Measurements from ENCODE around the gene NLK. TPM values are rescaled to one million over a fixed set of nuclear protein-coding genes. Genes with fewer than 3 reads are reported as not detected.
"Not testable (repeated sequence)": the region's sequence is repeated elsewhere in the genome, so short reads cannot be mapped to it uniquely, and the experiment has no call there.

Gene NLK
- total and polyA plus RNA-seq, 5 donors from 2014 or later, result 1.7 to 16.0 (median 1.9) TPM

DNA sequence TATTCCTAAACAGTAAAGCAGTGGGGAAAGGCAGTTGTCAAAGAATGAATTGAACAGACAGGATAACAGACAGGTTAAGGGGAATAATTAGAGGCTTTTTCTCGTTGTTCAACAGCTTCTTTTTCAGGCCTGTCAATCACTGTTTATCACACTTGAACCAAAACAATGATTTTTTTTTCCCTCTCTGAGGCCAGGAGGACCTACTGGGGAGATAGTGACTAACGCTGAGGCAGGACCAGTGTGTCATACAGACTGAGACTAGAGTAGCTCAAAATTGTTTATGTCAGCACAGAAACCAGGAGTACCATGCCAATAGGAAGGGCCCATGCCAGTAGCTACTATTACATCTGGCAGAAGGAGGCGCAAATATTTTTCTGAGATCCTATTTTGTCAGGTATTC lies 41.3 kb upstream of the NLK start:
- H3K4me1 ChIP-seq (ENCODE audit: control insufficient read depth, insufficient read depth, low read length, poor library complexity, severe bottlenecking), result no peaks in the 10 kb centered on the region
- no peak for DNase-seq
- Mint-ChIP-seq H3K4me1 (no peaks in the 10 kb centered on the region), H3K36me3 (no peaks in the 10 kb centered on the region), H3K9me3 (no peaks in the 10 kb centered on the region), H3K27ac (no peak overlapping the region), H3K4me3 (no peak overlapping the region), H3K27me3 (peaks cover 13% of the 10 kb centered on the region)
- no peak overlapping the region for H3K4me3 ChIP-seq (ENCODE audit: low read depth, low read length)
- ATAC-seq (ENCODE audit: low read depth in 2 of 2), result no peak
- H3K36me3 ChIP-seq (ENCODE audit: control insufficient read depth, insufficient read depth, low read length), result no peaks in the 10 kb centered on the region
- no peak overlapping the region for H3K27ac ChIP-seq (ENCODE audit: insufficient read depth, low read length, poor library complexity, severe bottlenecking)
- peaks cover 7% of the 10 kb centered on the region for H3K27me3 ChIP-seq (ENCODE audit: control insufficient read depth, insufficient read depth, low read length)
- H3K9me3 ChIP-seq (ENCODE audit: control insufficient read depth in 2 of 2, low read length in 2 of 2), result no peaks in the 10 kb centered on the region

DNA sequence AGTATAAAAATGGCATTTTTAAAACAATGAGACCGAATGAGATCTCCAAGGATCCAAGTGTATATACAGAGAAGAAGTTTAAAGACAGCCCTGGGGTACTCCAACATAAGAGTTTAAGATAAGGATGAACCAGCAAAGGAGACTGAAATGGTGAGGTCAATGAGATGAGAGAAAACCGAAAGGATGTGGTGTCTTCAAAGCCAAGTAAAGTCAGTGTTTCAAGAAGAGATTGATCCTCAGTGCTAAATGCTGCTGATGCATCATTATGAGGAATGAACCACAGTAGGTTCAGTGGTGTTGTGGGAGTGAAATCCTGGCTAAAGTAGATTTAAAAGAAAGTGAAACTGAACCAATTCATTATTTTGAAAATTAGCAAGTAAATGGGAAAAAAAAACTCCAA lies 38.1 kb upstream of the NLK start:
- H3K36me3 ChIP-seq (ENCODE audit: control insufficient read depth, insufficient read depth, low read length), result no peaks in the 10 kb centered on the region
- H3K27ac ChIP-seq (ENCODE audit: insufficient read depth, low read length, poor library complexity, severe bottlenecking), result no peak overlapping the region
- Mint-ChIP-seq H3K4me3 (no peak overlapping the region), H3K36me3 (no peaks in the 10 kb centered on the region), H3K27me3 (peaks cover 7% of the 10 kb centered on the region), H3K9me3 (no peaks in the 10 kb centered on the region), H3K27ac (no peak overlapping the region), H3K4me1 (no peaks in the 10 kb centered on the region)
- H3K4me1 ChIP-seq (ENCODE audit: control insufficient read depth, insufficient read depth, low read length, poor library complexity, severe bottlenecking), result no peaks in the 10 kb centered on the region
- peak in 1 of 2 donors; percentile 42 for ATAC-seq (ENCODE audit: low read depth in 2 of 2)
- H3K27me3 ChIP-seq (ENCODE audit: control insufficient read depth, insufficient read depth, low read length), result peaks cover 2% of the 10 kb centered on the region
- no peaks in the 10 kb centered on the region for H3K9me3 ChIP-seq (ENCODE audit: control insufficient read depth in 2 of 2, low read length in 2 of 2)
- DNase-seq, result peak in 1 of 3 donors; percentile 15
- no peak overlapping the region for H3K4me3 ChIP-seq (ENCODE audit: low read depth, low read length)

DNA sequence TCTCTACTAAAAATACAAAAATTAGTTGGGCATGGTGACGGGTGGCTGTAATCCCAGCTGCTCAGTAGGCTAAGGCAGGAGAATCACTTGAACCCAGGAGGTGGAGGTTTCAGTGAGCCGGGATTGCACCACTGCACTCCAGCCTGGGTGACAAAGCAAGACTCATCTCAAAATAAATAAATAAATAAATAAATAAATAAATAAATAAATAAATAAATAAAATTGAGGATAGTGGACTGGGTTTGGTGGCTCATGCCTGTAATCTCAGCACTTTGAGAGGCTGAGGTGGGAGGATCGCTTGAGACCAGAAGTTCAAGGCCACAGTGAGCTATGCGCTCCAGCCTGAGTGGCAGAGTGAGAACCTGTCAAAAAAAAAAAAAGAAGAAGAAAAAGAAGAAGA lies 34.6 kb upstream of the NLK start:
- not testable (repeated sequence) for H3K4me1 Mint-ChIP-seq; H3K27me3 ChIP-seq (ENCODE audit: control insufficient read depth, insufficient read depth, low read length); H3K4me3 ChIP-seq (ENCODE audit: low read depth, low read length); H3K9me3 ChIP-seq (ENCODE audit: control insufficient read depth in 2 of 2, low read length in 2 of 2); H3K36me3 Mint-ChIP-seq; H3K36me3 ChIP-seq (ENCODE audit: control insufficient read depth, insufficient read depth, low read length); H3K4me1 ChIP-seq (ENCODE audit: control insufficient read depth, insufficient read depth, low read length, poor library complexity, severe bottlenecking); H3K9me3 Mint-ChIP-seq; H3K4me3 Mint-ChIP-seq; H3K27me3 Mint-ChIP-seq; DNase-seq; H3K27ac ChIP-seq (ENCODE audit: insufficient read depth, low read length, poor library complexity, severe bottlenecking); ATAC-seq (ENCODE audit: low read depth in 2 of 2)
- H3K27ac Mint-ChIP-seq, result peak overlapping the region in 1 of 3 donors; percentile 27

DNA sequence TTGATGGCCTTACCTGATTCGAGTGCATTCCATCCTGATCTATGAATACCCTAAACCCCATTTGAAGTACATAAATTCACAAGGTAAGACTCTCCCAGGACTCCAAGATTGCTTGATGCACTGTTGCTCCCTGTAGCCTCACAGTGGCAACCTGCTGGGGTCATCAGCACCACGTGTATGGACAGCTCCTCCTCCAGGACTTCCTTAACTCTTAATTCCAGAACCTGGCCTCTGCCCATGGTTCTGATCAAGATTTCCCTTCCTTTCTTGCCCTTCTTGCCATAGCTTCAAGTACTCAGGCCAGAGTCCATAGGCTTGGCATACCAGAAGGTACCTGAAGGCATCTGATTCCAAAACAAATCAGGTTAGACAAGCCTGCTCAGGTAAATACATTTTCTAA lies 34.0 kb upstream of the NLK start:
- Histone ChIP-seq H3K4me3 (ENCODE audit: low read depth, low read length) (no peak overlapping the region), H3K36me3 (ENCODE audit: control insufficient read depth, insufficient read depth, low read length) (no peaks in the 10 kb centered on the region), H3K27ac (ENCODE audit: insufficient read depth, low read length, poor library complexity, severe bottlenecking) (no peak overlapping the region), H3K27me3 (ENCODE audit: control insufficient read depth, insufficient read depth, low read length) (no peaks in the 10 kb centered on the region), H3K4me1 (ENCODE audit: control insufficient read depth, insufficient read depth, low read length, poor library complexity, severe bottlenecking) (no peaks in the 10 kb centered on the region), H3K9me3 (ENCODE audit: control insufficient read depth in 2 of 2, low read length in 2 of 2) (no peaks in the 10 kb centered on the region)
- no peaks in the 10 kb centered on the region for H3K4me1 Mint-ChIP-seq
- ATAC-seq (ENCODE audit: low read depth in 2 of 2) (no peak), DNase-seq (peak in 1 of 3 donors; percentile 1)
- H3K27ac Mint-ChIP-seq, result no peak overlapping the region
- H3K9me3 Mint-ChIP-seq, result no peaks in the 10 kb centered on the region
- no peaks in the 10 kb centered on the region for H3K36me3 Mint-ChIP-seq
- H3K4me3 Mint-ChIP-seq, result no peak overlapping the region
- H3K27me3 Mint-ChIP-seq, result peaks cover 6% of the 10 kb centered on the region

DNA sequence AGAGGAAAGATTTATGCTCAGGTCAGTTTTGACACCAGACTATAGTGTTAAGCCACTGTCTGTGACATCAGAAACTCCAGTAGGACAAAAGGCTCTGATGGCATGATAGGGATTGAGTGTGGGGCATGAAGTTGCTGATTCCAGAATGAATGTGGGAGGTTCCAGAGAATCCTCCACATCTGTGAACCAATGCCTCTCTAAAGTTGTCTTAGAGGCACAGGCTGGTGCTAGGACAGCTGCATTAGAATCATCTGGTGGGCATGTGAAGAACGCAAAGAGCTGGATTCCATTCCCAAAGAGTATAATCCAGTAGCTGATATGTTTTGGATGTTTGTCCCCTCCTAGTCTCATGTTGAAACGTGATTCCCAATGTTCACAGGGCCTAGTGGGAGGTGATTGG lies 32.1 kb upstream of the NLK start:
- no peak overlapping the region for H3K4me3 ChIP-seq (ENCODE audit: low read depth, low read length)
- H3K36me3 Mint-ChIP-seq, result no peaks in the 10 kb centered on the region

DNA sequence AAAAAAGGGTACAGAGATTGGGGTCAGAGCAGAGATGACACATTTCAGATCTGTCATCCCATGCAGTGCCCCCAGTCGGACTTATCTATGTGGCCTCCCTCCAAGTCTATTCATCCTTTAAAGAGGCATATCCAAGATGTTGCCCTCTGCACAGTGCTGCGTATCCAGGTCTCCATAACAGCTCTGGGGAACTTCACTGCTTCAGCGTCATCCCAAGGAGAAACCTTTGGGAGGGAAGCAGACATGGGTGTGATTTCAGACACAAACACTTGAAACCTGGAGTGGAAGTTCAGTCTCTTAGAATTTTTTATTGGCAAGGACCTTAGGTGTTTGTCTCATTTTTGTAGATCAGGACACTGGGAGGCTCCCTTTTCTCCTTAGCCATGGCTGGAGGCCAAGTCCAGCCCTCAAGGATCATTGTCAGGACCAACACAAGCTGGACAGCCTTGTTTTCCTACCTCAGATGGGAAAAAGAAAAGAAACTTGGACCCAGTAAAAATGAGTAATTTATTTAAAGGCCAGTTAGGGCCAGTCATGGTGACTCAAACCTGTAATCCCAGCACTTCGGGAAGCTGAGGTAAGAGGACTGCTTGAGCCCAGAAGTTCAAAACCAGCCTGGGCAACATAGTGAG lies 23.9 kb upstream of the NLK start:
- Histone ChIP-seq H3K4me1 (ENCODE audit: control insufficient read depth, insufficient read depth, low read length, poor library complexity, severe bottlenecking) (no peaks in the 10 kb centered on the region), H3K9me3 (ENCODE audit: control insufficient read depth in 2 of 2, low read length in 2 of 2) (no peaks in the 10 kb centered on the region), H3K27ac (ENCODE audit: insufficient read depth, low read length, poor library complexity, severe bottlenecking) (no peak overlapping the region), H3K27me3 (ENCODE audit: control insufficient read depth, insufficient read depth, low read length) (peaks cover 14% of the 10 kb centered on the region), H3K4me3 (ENCODE audit: low read depth, low read length) (no peak overlapping the region), H3K36me3 (ENCODE audit: control insufficient read depth, insufficient read depth, low read length) (no peaks in the 10 kb centered on the region)
- no peak overlapping the region for H3K27ac Mint-ChIP-seq
- no peaks in the 10 kb centered on the region for H3K36me3 Mint-ChIP-seq
- H3K4me1 Mint-ChIP-seq, result no peaks in the 10 kb centered on the region
- H3K9me3 Mint-ChIP-seq, result peaks cover 0 to 4% (median 0%) of the 10 kb centered on the region in 7 donors
- DNase-seq, result no peak
- H3K4me3 Mint-ChIP-seq, result no peak overlapping the region
- ATAC-seq (ENCODE audit: low read depth in 2 of 2), result no peak
- peaks cover 39% of the 10 kb centered on the region for H3K27me3 Mint-ChIP-seq

More for the DNA sequence above, 32.1 kb upstream of the NLK start:
- Mint-ChIP-seq H3K4me3 (no peak overlapping the region), H3K4me1 (no peaks in the 10 kb centered on the region), H3K9me3 (peaks cover 0 to 1% (median 0%) of the 10 kb centered on the region in 7 donors), H3K27ac (no peak overlapping the region), H3K27me3 (peaks cover 17% of the 10 kb centered on the region)
- Histone ChIP-seq H3K27ac (ENCODE audit: insufficient read depth, low read length, poor library complexity, severe bottlenecking) (no peak overlapping the region), H3K27me3 (ENCODE audit: control insufficient read depth, insufficient read depth, low read length) (peaks cover 2% of the 10 kb centered on the region), H3K36me3 (ENCODE audit: control insufficient read depth, insufficient read depth, low read length) (no peaks in the 10 kb centered on the region), H3K4me1 (ENCODE audit: control insufficient read depth, insufficient read depth, low read length, poor library complexity, severe bottlenecking) (no peaks in the 10 kb centered on the region), H3K9me3 (ENCODE audit: control insufficient read depth in 2 of 2, low read length in 2 of 2) (no peaks in the 10 kb centered on the region)
- DNase-seq, result no peak
- ATAC-seq (ENCODE audit: low read depth in 2 of 2), result no peak

DNA sequence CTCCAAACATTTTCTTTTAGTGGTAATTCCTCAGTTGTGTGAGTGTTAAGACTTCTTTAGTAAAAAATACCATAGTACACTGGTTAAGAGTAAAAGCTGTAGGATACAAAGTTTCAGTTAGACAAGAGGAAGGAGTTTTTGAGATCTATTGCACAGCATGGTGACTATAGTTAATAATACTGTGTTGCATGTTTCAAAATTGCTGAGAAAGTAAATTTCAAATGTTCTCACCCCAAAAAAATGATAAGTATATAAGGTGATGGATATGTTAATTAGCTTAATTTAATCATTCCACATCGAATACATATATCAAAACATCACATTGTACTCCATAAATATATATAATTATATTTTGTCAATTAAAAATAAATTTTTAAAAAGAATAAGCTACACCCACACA lies 22.0 kb upstream of the NLK start:
- Mint-ChIP-seq H3K9me3 (peaks cover 0 to 4% (median 0%) of the 10 kb centered on the region in 7 donors), H3K4me1 (no peaks in the 10 kb centered on the region)

DNA sequence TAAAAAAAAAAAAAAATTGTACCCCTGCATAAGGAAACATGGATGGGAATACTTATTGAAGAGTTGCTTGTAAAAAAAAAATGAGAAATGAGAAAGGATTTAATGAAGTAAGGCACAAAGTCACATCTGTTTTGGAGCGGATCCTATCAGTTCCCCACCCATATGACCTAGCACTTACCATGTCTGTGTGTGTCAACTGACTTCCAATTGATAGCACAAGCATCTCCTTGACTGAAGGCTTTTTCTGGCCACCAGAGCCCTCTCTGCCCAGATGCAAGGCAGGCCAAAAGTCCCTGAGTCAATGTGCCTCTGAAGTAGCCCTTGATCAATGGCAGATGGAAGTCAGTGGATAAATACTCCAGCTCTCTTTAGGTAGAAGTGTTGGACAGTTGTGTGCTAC lies 13.4 kb upstream of the NLK start:
- H3K4me3 Mint-ChIP-seq, result no peak overlapping the region
- Histone ChIP-seq H3K9me3 (ENCODE audit: control insufficient read depth in 2 of 2, low read length in 2 of 2) (no peaks in the 10 kb centered on the region), H3K36me3 (ENCODE audit: control insufficient read depth, insufficient read depth, low read length) (no peaks in the 10 kb centered on the region), H3K4me3 (ENCODE audit: low read depth, low read length) (no peak overlapping the region), H3K27ac (ENCODE audit: insufficient read depth, low read length, poor library complexity, severe bottlenecking) (no peak overlapping the region), H3K4me1 (ENCODE audit: control insufficient read depth, insufficient read depth, low read length, poor library complexity, severe bottlenecking) (no peaks in the 10 kb centered on the region), H3K27me3 (ENCODE audit: control insufficient read depth, insufficient read depth, low read length) (peaks cover 4% of the 10 kb centered on the region)
- DNase-seq (no peak), ATAC-seq (ENCODE audit: low read depth in 2 of 2) (no peak)
- no peak overlapping the region for H3K27ac Mint-ChIP-seq
- H3K9me3 Mint-ChIP-seq, result peaks cover 0 to 4% (median 0%) of the 10 kb centered on the region in 7 donors
- peaks cover 0 to 6% (median 0%) of the 10 kb centered on the region in 4 donors for H3K4me1 Mint-ChIP-seq
- peaks cover 2% of the 10 kb centered on the region for H3K36me3 Mint-ChIP-seq
- H3K27me3 Mint-ChIP-seq, result peaks cover 30% of the 10 kb centered on the region

More for the DNA sequence above, 22.0 kb upstream of the NLK start:
- Histone ChIP-seq H3K4me3 (ENCODE audit: low read depth, low read length) (no peak overlapping the region), H3K27ac (ENCODE audit: insufficient read depth, low read length, poor library complexity, severe bottlenecking) (no peak overlapping the region), H3K4me1 (ENCODE audit: control insufficient read depth, insufficient read depth, low read length, poor library complexity, severe bottlenecking) (no peaks in the 10 kb centered on the region), H3K36me3 (ENCODE audit: control insufficient read depth, insufficient read depth, low read length) (no peaks in the 10 kb centered on the region), H3K9me3 (ENCODE audit: control insufficient read depth in 2 of 2, low read length in 2 of 2) (no peaks in the 10 kb centered on the region), H3K27me3 (ENCODE audit: control insufficient read depth, insufficient read depth, low read length) (peaks cover 14% of the 10 kb centered on the region)
- Mint-ChIP-seq H3K4me3 (no peak overlapping the region), H3K27me3 (peaks cover 30% of the 10 kb centered on the region), H3K27ac (no peak overlapping the region), H3K36me3 (no peaks in the 10 kb centered on the region)
- ATAC-seq (ENCODE audit: low read depth in 2 of 2), result no peak
- no peak for DNase-seq
